Globus pallidus (tissue), 1 donor: ENCODE results near the gene CAPRIN2.
A peak's percentile ranks its signal among the peaks of the same experiment; 100 is the strongest.

Source experiments
- DNase-seq: peaks from one replicate; pipeline ENCODE4 v3.0.0-alpha.2; 2015; ENCODE audit warnings: low spot score

The CAPRIN2 gene

DNA sequence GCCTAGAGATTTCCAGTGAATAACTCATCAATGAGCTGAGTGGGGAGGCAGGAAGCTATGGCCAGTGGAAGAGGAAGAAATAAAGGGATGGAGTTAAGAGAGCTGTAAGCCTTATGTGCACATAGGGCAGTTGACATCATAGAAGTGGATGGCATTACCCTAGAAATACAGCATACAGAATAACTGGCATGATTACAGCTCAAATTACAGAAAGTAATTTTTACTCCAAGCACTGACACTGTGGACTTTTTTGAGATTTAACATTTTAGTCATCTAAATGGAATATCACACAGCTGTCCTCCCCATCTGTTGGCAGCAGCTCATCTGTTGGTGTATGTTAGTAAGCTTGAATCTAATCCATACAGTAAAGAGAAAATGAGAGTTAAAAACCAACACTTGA lies 53.7 kb downstream of the CAPRIN2 start:
- no peak for DNase-seq

DNA sequence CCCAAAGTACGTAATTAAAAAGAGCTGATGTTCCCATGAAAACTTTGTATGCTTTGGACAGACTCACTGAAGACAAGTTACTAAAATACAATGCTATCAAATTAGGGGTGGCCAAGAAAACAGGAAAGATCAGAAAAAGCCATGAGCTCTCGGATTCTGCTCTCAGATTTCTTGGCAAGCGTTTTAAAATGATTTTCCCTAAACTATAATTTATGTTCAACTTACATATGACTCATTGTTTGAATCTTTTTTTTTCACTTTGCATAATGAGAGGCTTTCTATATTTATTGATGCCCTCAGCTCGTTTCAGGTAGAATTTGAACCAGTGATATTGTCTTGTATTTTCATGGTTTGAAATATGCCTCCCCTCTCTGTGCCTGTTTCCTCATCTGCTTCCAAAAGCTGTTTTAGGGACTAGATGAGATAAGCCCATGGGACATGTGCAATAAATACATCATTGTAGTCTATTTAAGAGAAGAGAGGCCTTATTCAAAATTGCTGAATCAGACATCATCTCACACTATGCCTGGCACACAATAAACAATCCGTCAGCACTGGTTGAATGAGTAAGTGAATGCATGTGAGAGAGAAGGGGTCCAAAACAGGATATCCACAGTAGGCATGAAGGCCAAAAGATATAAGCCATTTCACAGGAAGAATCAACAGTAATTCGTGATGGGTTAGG lies 54.4 kb downstream of the CAPRIN2 start:
- peak; percentile 37 for DNase-seq

DNA sequence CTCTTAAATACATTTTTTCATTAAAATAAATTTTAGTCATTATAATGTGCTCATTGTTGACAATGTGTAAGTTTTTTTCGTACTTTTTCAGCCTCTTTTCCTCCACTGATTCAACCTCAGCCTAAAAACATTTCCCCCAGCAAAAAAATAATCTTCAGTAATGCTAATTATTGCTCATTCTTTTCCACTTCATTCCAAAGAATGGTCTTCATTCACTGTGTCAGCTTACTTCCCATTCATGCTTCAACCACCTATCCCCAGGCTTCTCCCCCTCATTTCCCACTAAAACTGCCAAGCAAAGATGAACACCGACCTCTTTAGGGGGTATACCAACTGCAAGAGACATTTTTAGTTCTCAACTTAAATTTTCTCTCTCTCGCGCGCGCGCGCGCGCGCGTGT lies 56.4 kb downstream of the CAPRIN2 start:
- no peak for DNase-seq

DNA sequence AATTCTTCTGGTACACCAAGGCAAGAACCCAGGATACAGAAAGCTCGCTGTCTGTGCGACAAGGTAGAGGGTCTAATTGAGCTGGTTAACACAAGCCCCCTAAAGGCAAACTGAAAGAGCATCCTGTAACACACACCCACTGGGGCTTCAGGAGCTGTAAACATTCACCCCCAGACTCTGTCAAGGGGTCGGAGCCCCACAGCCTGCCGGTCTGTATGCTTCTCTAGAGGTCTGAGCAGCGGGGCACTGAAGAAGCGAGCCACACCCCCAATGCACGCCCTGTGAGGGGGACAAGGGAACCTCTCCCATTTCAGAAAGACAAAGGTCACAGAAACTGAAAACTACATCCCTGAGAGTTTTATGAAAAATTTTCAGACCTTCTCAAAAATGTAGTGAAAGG lies 57.8 kb downstream of the CAPRIN2 start:
- no peak for DNase-seq

DNA sequence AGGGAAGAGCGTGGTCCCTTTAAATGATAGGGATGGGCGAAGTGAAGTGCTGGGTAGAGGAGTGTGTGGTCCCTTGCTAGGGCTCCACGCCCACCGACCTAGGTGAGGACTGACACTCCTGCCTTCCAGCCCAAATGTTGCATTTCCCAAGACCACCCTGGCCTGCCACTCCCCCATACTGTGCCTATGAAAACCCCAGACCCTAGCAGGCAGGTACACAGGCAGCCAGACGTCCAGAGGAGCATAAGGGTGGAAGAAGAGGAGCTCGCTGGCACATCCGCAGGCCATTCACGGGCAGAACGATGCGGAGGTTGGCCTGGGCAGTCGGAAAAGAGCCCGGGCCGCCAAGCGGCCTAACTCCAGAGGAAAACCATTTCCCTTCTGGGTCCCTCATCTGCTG lies 58.3 kb downstream of the CAPRIN2 start:
- no peak for DNase-seq

DNA sequence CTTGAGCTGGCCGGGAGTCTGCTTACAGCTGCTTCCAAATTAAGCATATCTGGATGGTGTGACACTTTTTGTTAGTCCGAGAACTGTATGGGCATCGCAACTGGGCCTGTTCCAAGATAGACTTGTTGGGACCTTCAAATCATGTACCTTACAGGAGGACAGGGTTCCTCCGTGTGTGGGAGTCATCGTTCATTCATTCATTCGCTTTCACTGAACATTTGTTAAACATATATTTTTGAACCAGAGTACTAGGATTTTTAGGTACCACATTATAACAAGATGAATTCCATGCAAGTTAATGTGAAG lies 58.7 kb downstream of the CAPRIN2 start:
- DNase-seq: no peak

DNA sequence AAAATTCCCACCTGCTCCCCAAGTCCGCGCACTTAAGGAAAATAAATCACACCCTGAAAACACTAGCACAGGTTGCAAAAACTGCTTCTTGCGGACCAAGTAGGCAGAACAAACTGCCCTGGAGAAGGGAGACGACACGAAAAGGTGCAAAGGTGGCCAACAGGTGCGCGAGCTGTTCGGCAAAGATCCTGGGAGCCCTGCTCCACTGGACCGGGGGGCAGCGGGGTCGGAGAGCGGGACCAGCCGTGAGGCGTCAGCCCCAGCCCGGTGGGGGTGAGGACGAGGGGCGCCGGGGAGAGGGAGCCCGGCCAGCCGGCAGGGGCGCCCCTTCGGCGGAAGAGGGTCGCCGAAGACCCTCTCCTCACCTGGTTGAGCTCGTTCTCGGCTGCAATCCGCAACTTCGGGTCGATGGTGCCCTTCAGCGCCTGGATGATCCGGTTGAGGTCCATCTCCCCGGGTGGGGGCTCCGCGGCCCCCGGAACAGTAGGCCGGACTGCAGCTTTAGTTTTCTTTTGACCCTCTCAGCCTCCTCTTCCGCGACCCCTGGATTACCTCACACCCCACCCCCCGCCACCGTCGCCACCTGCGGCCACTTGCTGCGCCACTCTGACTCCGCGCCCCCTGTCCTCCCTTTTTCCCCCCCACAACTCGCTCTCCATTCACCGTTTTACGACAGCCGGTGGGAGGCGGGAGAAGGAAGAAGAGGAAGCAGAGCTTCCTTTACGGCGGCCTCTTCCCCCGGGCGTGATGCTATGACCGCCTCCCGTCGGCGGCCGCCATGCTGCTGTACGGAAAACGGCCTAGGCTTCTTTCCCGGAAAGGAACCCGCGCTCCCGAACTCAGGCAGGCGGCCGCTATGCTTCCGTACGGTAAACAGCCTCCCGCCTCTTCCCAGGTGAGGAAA lies 59.3 kb downstream of the CAPRIN2 start, which contains the start of gene IPO8:
Gene IPO8, minus strand, starts transcription at position 671 of the 904 bp plus-strand sequence. Its CDS starts 222 bp downstream, at position 449.
- DNase-seq: peak; percentile 87

DNA sequence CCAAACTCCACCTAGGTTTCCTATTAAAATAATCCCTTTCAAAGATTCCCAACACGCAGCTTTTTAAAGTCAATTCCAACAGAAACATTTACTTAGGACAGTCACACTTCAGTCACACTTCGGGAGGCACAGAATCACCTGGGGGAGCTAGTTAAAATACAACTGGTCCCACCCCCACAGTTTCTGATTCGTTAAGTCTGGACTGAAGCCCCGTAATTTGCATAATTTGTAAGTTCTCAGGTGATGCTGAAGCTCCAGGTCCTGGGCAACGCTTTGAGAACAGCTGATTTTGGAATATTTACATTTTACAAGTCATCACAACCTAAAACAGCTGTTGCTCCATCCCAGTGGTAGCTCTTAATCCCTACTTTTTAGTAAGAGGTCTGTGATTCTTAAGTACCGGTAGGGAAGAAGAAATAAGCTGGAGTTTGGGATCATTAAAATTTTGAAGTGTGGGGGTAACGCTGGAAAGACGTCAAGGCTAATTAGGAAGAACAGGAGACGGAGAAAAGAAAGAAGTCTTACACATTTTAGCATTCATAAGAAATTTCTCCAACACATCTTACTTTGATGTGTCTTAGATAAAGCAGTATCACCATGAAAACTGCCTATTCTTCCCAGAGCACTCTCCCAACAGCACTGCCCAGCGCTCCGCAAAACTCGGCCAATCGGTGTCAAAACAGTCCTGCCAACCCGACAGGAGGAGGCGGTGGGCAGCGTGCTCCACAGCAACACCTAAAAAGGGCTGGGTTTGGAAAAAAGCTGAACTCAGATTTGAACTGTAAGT lies 60.1 kb downstream of the CAPRIN2 start:
- DNase-seq: peak; percentile 37

DNA sequence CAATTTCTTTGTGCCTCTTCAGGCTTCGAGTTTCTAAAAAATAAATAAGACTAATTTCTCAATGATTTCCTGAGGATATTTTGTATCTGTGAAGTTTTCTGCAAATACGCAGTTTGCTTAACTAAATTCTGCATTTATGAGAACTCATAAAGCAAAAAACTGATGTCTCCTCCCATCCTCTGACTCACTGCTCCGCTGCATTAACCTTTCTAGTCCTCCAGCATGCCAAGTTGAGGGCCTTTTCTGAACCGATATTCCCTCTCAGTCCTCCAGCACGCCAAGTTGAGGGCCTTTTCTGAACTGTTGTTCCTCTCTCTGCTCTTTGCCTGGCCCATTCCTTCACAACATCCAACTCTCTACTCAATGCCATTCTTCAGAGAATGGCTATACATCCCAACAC lies 62.3 kb downstream of the CAPRIN2 start:
- DNase-seq: no peak

DNA sequence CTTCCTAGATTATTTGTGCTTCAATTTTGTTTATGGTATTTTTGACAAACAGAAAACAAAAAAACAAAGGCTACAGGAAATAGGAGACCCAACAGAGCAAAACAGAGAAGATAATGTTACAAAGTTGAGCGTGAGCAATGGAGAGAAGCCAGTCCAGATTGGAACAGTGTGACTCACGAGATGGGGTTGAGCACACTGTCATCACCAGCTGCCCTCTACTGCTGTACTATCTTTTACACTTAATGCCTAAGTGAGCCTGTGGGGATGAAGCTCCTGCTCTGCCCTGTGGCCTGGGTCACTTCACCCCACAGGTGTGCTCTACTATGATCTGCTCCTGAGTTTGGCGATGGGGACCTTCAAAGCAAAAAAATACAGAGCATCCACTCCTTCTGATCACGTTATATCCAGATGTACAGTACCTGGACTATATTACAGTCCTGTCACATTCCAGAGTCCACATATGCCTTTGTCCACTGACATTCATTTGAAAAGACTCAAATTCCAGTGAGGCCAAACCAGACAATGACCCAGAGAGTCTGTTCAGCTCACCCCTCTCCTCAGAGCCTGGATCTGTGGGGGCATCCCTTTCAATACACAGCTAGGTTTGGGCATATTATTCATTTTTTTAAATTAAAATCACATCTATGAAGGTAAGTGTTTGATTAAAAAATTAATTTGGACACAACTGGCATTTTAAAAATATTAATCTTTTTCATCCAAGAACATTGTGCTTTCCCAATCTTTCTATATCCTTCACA lies 63.5 kb downstream of the CAPRIN2 start:
- DNase-seq: no peak

DNA sequence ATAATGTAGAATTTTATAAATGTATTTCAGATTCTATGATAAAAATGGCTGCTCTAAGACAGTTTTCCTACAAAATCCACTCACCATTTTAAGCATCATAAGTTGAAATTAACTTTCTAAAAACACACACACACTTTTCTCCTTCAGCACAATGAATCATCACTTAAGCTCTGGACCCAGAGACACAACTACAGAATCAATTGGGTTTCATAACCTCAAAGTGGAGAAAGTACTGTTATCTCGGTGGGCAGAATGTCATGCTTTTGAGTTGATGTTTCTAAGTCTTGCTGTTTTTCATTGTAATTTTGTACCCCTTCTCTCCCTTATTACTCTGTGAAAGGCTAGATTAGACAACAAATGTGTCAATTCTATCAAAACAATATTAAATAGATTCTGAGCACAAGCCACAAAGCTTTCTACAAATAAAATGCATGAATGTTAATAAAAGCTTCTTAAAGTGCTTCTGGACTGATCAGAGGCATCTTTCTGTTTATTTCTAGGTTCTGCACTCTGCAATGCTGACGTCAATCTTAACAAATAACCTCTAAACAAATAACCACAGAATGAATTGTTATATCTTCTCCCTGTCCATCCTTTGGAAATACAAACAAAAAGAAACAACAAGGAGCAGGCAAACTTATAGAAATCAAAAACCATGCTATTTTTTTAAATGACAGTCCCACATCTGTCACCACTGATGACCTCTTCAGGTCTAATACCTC lies 67.3 kb downstream of the CAPRIN2 start:
- no peak for DNase-seq

DNA sequence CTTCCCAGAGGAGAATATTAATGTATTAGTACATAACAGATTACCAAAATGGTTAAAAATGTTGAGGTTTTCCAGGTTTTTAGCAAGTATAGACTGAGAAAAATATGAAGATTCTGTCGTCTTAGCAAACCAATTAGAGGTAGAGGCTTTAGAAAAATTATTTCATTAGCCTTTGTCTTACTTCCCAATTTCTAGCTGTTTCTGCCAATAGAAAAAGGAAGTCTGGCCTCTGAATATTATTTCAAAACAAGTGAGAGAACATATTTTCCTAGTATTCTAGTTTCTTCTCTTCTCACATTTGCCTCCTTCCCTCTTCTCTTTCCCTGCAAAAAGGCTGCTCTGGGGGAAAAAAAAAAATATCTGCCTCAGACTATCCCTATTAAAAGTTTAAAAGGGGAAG lies 75.5 kb downstream of the CAPRIN2 start:
- DNase-seq: no peak

DNA sequence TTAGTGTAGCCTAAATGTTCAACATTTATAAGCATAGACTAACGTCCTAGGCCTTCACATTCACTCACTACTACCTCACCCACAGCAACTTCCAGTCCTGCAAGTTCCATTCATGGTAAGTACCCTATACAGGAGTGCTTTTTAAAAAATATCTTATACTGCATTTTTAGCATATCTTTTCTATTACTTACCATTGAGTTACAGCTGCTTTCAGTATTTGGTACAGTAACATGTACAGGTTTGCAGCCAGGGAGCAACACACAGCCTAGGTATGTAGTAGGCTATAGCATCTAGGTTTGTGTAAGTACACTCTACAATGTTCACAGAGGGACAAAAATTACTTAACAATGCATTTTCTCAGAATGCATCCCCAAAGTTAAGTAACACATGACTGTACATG lies 76.5 kb downstream of the CAPRIN2 start:
- DNase-seq: no peak

DNA sequence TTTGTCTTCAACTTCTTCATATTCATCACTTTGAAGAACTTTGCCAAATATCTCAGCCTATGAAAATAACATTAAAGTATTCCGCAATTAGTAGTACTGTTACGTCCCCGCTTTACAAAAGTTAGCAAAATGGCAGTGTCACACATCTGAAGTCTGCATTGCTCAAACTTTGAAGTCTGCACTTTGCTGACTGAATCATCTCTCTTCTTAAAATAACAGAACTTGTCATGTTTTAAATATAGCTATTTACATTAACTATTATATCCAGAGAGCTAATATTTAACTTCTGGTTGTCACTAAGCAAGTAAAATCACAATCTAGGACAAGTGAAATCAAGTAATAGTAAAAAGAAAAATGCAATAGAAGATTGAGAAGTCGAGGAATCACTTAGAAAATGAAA lies 93.5 kb downstream of the CAPRIN2 start:
- no peak for DNase-seq
